DND-41 (cell line): Measurements from ENCODE around the gene UBASH3B.

Source experiments
- EZH2 ChIP-seq: IDR thresholded peaks from 3 replicates; pipeline ENCODE4 v1.6.1; 2012; ENCODE audit warnings: borderline replicate concordance, low read depth, mild to moderate bottlenecking, moderate library complexity, low read length, inconsistent platforms; ENCODE audit not compliant: severe bottlenecking
- TF ChIP-seq, protein P1 (sequence below): IDR thresholded peaks from 2 replicates; pipeline ENCODE4 v1.5.1; 2012; ENCODE audit warnings: borderline replicate concordance, low read length, moderate library complexity, mild to moderate bottlenecking; ENCODE audit not compliant: poor library complexity, severe bottlenecking; ENCODE audit errors: extremely low read depth

DNA sequence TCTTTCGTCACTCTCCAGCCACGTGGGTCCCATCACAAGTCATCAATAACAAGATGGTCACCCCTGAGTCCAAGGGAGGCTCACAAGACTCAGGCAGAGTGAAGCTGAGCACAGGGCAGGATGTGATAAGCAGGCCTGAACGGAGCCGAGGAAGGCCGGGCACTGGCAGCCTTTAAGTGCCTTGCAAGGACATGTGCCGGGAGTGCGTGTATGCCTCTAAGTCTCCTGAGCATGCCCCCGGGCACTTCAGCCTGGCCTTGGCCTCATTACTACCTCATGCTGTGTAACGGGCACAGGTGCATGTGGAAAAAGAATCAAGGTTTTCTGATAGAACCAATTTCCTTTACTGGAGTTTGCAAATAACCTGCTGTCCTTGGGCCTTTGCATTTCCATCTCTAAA, 55.8 kb downstream of the UBASH3B start:
- TF ChIP-seq, protein P1, sequence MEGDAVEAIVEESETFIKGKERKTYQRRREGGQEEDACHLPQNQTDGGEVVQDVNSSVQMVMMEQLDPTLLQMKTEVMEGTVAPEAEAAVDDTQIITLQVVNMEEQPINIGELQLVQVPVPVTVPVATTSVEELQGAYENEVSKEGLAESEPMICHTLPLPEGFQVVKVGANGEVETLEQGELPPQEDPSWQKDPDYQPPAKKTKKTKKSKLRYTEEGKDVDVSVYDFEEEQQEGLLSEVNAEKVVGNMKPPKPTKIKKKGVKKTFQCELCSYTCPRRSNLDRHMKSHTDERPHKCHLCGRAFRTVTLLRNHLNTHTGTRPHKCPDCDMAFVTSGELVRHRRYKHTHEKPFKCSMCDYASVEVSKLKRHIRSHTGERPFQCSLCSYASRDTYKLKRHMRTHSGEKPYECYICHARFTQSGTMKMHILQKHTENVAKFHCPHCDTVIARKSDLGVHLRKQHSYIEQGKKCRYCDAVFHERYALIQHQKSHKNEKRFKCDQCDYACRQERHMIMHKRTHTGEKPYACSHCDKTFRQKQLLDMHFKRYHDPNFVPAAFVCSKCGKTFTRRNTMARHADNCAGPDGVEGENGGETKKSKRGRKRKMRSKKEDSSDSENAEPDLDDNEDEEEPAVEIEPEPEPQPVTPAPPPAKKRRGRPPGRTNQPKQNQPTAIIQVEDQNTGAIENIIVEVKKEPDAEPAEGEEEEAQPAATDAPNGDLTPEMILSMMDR = no peak
- TF ChIP-seq EZH2 = no peak
